Breast epithelium (tissue), 3 donors: ENCODE data around the gene PRKCSH.

Source experiments
- POLR2AphosphoS5 ChIP-seq, 3 donors: sonication (generic); formaldehyde crosslinking; IDR thresholded peaks; one replicate each; pipeline ENCODE4 v1.6.1; 2017; ENCODE audit warnings: antibody characterized with exemption in 3 of 3
- TF ChIP-seq, protein P1 (sequence below), 3 donors: fragments of 450-650 bp; IDR thresholded peaks; one replicate each; pipeline ENCODE4 v1.5.1; 2016 to 2017; ENCODE audit warnings: antibody characterized with exemption in 3 of 3, mild to moderate bottlenecking in 3 of 3, moderate library complexity in 3 of 3

DNA sequence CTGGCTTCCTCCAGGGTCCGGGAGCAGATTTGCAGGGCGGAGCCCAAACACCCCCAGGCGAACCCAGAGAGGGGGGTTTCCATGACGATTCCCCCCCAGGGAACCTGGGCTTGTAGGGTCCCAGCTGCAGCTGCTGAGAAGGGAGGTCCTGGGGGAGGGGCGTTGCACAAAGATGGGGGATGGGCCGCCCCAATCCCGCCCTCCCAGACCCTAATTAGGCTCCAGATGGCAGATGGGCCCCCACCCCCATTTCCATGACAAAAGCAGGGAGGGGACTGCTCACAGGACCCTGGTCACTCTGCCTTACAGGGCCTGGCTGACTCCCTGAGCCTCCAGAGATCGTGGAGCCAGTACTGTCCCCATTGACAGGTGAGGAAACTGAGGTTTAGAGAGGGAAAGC lies 30.2 kb downstream of the PRKCSH start:
- TF ChIP-seq, protein P1, sequence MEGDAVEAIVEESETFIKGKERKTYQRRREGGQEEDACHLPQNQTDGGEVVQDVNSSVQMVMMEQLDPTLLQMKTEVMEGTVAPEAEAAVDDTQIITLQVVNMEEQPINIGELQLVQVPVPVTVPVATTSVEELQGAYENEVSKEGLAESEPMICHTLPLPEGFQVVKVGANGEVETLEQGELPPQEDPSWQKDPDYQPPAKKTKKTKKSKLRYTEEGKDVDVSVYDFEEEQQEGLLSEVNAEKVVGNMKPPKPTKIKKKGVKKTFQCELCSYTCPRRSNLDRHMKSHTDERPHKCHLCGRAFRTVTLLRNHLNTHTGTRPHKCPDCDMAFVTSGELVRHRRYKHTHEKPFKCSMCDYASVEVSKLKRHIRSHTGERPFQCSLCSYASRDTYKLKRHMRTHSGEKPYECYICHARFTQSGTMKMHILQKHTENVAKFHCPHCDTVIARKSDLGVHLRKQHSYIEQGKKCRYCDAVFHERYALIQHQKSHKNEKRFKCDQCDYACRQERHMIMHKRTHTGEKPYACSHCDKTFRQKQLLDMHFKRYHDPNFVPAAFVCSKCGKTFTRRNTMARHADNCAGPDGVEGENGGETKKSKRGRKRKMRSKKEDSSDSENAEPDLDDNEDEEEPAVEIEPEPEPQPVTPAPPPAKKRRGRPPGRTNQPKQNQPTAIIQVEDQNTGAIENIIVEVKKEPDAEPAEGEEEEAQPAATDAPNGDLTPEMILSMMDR (IDR thresholded peaks at IDR 0.05), result no peak
- TF ChIP-seq POLR2AphosphoS5 (IDR thresholded peaks at IDR 0.05), result no peak
